HG02970 (cell line): Measurements from ENCODE around the gene CNRIP1.
"Not testable (repeated sequence)": the region's sequence is repeated elsewhere in the genome, so short reads cannot be mapped to it uniquely, and the experiment has no call there.

ENCODE experiments used
- ATAC-seq: cut with Tn5 transposase; IDR thresholded peaks from one replicate; pipeline ENCODE4 v1.9.1; 2021; ENCODE audit warnings: mild to moderate bottlenecking, moderate library complexity, moderate number of reproducible peaks; ENCODE audit not compliant: unreplicated experiment, low FRiP score

The CNRIP1 gene

DNA sequence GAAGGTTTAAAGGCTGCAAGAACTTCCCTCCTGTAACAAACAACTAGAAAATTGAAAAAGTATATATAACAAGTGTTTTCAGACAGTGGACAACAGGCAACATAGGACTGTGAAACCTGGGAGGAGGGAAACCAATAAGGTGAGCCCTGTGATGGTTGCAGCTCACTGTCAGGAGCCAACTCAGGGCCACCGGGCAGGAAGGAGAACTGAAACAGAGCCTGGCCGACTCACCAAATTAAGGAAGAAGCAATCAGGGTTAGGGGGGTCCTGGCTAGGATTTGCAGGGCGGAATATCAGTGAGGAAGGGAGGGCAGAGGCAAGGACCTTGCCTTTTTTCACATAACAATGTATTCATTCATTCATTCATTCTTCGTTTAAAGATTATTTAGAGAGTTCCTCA is 21.8 kb upstream of the CNRIP1 start:
- ATAC-seq, result no peak

DNA sequence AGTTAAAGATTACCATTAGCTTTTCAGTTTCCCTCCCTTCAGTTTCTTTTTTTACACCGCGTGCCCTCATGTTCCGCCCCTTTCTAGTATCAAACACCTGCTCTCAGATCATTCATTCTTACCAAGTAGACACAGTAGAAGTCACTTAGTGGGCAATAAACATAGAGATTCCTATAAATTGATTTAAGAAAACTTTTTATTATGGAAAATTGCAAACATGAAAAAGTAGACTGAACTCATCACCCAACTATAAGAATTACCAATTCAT is 21.2 kb upstream of the CNRIP1 start:
- no peak for ATAC-seq

DNA sequence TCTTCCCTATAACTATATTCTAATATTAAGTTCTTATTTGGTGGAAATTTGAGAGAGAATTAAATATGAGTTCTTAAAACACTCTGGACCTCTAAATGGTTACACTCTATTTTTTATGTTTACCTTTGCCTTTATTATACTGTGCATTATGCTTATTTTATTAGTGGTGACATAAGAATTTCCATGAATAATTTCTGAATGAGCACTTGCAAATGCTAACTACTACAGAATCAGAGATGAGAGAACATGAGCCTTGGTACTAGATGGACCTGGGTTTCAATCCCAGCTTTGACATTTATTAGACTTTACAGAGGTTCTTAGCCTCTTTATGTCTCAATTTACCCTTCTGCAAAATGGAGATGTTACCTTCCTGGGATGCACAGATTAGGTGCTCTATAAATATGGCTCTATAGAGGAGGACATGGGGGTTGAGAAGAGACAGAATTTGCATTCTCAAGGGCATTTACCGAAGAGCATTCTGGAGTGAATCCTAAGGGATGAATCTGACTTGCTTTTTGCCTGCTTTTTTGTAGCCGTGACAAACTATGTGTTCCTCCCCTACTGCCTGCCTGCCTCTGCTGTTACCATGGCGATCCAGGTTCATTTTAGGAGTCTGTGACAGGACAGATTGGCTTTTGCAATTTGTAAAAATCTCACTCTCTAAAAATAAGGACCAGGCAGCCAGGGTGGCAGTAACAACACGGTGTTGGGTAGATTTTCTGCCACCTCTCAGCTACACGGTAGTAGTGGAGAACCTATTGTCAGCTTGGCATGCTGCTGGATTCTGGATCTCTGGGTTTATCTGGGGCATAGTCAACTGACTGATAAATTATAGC is 20.7 kb upstream of the CNRIP1 start:
- ATAC-seq, result no peak

DNA sequence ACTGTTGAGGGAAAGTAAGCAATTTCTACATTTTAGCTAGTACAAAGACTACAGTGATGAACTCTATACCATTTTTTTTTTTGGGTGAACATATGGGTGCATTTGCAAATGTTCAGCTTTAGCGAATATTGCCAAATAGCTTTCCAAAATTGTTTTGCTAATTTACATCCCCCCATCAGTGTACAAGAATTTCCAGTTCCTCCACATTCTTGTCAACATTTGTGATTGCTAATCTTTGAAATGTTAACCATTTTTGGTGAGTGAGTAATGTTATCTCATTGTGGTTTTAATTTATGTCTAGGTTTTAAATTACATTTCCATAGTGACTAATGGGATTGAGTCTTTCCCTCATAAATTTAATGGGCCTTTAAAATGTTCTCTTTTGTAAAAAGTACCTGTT is 16.4 kb upstream of the CNRIP1 start:
- ATAC-seq, result no peak

DNA sequence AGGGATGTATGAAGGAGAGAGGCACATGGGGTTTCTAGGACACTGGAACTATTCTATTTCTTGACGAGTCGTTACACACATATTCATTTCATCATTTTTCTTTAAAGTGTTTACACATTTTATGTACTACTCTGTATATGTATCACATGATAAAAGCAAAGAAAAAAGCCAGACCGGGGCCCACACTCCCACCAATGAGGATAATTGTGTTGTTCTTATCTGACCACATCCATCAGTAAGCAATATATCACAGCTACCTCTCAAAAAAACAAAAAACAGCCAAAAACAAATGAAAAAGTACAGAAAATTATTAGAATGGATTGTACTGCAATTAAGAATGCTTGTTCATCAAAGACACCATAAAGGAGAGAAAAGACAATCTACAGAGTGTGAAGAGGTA is 14.2 kb upstream of the CNRIP1 start:
- ATAC-seq, result no peak

DNA sequence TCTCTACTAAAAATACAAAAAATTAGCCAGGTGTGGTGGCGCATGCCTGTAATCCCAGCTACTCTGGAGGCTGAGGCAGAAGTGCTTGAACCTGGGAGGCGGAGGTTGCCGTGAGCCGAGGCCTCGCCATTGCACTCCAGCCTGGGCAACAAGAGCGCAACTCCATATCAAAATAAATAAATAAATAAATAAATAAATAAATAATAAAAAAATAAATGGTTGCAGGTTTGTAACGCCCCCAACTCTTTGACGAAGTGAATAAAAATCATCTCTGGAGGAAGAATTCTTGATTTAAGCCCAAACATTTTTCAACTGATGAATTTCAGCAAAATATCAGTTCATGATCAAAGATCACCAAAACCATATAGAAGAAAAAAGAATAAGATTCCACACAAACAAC is 13.3 kb upstream of the CNRIP1 start:
- ATAC-seq, result no peak

DNA sequence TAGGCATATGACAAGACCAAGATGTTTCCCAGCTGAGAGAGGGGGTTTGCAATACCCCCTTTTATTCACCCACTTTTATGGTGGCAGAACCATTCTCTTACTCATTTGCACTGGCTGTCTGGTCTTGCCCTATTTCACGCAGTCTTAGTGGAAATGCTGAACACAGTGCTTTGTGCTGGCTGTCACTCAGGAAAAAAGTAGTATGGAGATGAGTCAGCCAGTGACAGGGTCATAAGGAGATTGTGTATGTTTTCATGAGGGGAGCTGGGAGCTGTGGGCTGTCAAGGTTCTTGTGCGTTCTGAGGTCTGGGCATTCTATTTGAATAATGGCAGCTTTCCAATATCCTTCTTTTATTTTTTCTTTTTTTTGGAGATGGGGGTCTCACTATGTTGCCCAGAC is 10.9 kb upstream of the CNRIP1 start:
- ATAC-seq, result no peak

DNA sequence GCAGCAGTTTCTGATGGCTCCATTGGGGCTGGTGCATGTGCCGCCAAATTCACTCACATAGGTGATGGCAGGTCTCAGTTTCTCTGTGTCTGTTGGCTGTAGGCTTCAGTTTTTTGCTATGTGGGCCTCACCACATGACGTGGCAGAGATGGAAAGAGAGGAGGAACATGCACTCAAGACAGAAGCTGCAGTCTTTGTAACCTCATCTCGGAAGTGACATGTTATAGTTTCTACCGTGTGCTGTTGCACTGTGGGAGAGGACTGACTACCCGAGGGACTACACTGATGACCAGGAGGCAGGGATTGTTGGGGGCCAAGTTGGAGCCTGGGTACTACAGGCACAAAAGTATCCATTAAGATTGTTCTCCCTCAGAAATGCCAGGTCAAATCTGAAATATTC is 9.2 kb upstream of the CNRIP1 start:
- no peak for ATAC-seq

DNA sequence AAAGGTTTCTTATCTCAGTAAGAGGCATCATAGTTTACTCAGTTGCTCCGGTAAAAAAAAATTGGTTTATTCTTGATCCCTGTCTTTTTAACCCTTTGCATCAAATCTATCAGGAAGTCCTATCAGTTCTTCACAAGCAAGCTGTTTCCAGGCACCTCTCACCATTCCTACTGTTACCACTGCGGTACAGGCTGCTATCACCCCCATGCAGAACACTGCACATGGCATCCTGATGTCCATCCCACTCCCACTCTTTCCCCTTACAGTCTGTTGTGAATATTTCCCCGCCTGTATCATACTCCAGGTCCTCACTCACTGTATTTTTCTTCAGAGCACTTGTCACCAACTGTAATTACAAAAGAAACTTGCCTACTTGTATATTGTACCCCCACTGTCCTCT is 5.3 kb upstream of the CNRIP1 start:
- no peak for ATAC-seq

DNA sequence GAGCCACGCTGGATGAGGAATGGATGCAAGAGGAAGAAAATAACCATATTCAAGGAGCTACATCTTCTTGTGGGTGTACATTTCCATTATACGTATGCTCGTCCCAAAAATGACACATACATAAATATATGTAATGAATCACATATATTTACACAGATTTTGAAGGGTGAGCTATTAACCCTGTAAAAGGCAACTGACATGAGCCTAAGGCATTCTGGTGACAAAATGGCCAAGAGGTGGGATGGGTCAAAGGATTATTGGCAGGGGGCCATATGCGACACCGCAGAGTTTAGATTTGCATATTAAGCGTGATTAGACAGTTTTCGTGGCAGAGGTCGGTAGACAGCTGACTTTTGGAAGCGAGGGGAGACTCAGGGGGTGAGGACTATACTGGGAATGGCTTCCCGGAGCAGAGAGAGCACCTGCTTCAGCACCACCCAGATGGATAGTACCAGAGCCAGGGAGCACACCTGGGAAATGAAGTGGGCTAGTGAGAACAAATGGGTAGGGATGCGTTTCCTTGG is 431 bp upstream of the CNRIP1 start:
- no peak for ATAC-seq

DNA sequence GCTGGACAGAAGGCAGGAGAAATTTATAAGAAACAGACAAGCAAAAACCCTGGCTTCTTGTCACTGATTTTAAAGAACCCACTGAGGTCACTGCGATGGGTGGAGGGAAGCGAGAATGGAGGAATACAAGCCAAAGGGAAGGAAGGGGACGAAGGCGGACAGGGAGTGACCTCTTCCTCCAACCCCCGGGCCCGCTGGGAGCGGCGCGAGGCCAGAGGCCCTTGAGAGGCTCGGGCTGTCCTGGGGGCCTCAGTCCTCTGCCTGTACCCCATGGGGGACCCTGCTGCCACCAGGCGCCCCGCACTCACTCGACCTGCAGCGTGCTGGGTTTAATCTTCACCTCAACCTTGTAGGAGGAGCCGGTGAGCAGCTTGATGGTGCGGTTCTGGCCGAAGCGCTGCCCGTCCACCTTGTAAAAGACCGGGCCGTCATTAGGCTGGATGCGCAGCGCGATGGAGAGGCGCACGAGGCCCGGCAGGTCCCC is 793 bp downstream of the CNRIP1 start:
- no peak for ATAC-seq

DNA sequence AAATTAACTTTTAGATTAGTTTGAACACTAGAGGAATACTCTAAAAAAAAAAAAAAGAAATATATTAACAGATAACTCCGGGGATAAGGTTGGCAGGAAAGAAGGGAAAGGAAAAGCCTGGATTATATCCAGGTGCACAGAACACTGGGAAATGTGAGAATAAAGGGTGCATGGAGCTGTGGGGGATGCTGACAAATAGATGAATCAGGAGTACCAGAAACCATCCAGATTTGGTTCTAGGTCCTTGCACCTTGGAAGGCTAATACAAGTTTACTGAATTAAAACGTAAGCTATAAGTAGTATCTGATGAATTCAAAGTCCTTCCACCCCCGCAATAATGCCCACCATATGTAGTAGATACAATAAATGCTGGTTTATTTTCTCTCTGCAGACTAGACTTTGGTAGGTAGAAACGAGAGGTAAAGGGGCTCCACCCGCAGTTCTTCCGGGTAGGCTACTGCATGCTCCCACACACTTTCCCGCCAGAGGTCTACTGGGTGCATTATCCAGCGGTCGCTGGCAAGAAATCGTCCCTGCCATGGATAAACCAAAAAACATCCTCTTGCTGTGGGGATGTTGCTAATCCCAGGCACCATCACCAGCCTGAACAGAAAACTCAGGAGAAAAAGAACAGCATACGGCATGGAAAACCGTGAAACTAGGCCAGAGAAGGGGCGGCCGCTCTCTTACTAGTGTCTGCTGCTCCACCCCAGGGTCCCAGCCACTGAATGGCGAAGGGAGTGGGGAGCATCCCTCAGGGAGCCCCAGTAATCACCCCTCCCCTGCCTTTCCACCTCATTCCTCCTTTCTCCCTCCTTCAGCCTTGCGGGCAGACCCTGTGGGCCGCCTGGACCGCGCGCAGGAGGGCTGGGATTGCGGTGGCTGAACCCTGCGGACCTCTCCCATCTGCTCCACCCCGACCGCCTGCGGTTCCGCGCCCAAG is 1.5 kb downstream of the CNRIP1 start:
- no peak for ATAC-seq

DNA sequence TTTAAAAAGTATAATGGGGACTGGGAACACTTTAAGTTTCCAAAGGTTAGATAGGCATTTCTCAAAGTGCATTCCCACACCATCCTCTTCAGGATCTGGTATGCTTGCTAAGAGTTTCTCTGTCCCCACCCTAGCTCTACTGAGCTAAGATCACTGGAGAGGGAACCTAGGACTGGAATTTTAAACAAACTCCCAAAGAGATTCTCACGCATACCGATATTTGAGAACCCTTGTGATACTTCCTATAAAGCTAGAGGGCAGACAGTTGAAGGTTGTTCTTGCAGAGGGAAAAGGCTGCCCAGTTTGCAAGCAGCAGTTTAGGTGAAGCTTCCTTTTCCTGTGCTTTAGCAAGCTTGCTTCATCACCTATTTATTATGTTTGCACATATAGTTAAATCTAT is 3.6 kb downstream of the CNRIP1 start:
- no peak for ATAC-seq

DNA sequence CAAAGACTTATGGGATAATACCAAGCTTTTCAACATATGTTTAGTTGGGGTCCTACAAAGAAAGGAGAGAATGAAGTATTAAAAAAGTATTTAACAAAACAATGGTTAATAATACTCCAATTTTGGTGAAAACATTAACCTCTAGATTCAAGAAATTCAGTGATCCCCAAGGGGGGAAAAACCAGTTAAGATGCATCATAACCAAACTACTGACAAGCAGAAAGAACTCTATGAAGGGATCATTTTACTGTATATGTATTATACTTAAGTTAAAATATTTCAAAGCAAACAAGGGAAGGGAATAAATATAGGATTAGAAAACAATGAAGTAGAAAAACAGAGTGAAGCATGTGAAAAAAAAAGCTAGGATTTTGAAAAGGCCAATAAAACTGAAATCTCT is 8.7 kb downstream of the CNRIP1 start:
- no peak for ATAC-seq

DNA sequence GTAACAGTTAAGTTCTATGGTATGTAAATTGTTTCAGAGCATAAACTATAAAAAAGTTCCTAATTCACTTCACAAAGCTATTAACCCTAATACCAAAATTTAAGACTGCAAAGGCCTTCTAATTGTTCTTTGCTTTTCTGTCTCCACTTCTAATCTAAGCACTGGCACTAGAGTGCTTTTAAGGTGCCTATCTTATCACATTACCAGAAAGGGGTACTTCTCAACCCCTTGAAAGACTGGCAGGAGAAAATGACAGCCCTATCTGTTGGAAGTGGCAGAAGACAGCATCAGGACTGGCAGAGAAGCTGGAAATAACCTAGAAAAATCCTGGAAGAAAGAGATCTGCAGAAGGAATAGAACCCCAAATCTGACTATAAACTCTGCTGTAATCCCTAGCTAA is 10.3 kb downstream of the CNRIP1 start:
- no peak for ATAC-seq

DNA sequence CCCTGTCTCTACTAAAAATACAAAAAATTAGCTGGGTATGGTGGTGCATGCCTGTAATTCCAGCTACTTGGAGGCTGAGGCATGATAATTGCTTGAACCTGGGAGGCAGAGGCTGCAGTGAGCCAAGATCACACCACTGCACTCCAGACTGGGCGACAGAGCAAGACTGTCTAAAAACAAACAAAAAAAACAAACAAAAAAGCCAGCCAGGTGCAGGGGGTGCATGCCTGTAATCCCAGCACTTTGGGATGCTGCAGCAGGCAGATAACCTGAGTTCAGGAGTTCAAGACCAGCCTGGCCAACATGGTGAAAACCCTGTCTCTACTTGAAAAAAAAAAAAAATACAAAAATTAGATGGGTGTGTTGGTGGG is 15.9 kb downstream of the CNRIP1 start:
- ATAC-seq, result not testable (repeated sequence)

DNA sequence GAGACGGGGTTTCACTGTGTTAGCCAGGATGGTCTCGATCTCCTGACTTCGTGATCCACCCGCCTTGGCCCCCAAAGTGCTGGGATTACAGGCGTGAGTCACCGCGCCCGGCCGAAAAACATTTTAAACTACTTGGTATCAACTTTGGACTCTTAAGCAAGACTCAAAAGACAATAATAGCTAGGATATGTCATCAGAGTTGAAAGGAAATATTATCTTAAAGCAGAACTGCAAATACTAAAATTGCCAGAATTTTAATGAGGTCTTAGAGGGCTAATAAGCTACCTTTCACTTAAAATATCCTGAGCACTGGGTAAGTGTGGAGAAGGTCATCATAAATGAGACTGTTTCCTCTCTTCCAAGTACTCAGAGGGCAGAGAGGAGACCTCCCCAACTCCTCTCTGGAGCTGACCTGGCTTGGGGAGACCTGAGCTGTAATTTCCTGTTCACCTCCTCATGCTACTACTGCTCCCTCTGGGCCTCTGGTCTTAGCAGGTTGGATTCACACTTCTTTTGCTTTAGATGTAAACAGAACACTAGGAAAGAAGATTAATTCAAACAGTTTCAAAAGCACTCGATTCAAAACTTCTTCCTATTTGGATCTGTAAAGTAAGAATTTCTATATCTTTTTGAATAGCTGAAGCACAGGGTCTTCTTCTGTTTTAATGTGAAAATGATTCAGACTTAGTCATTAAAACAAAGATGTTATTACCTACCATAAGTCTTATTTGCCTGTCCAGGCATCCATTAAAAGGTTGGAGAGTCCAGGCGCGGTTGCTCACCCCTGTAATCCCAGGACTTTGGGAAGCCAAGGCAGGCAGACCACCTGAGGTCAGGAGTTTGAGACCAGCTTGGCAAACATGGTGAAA is 16.5 kb downstream of the CNRIP1 start:
- ATAC-seq, result no peak

DNA sequence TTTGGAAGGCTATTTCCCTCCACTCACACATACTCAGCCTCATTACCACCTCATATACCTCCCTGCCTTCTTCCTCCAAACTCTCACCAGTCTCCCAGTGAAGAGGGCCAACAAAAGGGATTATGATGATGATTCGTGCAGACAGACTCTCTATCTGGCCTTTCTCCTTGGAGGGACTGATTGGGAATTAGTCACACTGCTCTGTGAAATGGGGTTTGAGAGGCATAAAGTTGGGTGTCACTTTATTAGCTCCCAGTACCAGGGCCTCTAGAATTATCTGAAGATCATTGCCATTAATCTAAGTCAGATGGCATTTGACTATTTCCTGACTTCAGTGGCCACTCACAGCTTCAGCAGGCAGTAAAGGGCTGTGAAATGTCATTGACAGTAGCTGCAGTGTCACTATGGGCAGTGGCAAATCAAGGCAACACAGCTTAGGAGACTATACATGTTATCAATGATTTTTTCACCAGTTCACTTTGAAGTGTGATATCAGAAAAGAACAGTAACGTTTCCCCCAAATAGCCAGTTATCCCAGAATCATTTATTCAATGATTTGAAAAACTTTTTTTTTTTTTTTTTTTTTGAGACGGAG is 17.4 kb downstream of the CNRIP1 start:
- no peak for ATAC-seq

DNA sequence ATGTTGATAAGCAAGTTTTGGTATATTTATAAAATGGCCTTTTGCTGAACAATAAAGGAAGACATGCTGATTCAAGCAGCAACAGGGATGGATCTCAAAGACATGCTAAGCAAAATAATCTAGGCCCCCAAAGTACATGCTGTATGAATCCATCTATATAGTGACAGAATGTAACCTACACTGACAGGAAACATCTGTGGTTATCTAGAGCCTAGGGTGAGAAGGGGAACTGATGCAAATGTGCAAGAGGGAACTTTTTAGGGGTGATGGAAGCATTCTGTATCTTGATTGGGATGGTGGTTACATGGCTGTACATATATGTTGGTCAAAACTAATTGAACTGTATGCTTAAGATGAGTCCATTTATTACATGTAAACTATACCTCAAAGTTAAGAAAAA is 24.2 kb downstream of the CNRIP1 start:
- ATAC-seq, result no peak

DNA sequence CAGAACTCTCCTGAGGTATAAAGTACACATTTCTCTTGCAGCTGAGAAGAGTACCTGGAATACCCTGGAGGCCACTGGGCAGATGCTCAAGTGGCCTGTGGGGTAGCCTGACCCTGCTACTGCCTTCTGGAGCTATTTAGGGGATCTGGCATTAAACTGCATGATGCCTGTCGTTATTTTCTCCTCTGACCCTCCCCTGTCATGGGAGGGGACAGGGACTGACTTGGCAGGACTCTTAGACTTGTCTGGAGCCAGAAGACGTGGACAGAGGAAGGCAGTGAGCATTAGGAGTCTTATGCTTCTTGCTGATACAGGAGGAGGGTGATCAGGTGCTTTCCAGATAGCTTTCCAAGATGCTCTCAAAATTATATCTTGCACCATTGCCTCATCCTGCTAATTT is 24.8 kb downstream of the CNRIP1 start:
- ATAC-seq, result no peak
